DOHH2 (cell line): ENCODE data around the gene DCK.

ENCODE experiments used
- H3F3A ChIP-seq: fragments of 200-600 bp; sonication (generic), shearing (Covaris generic); 2 replicates; pipeline ENCODE4 v1.6.0; 2016; ENCODE audit warnings: antibody characterized with exemption, mild to moderate bottlenecking; ENCODE audit not compliant: control insufficient read depth, insufficient read depth
- H3K27ac ChIP-seq: fragments of 200-600 bp; sonication (generic); 2 replicates; pipeline ENCODE4 v1.5.1; 2014; ENCODE audit warnings: low read depth, mild to moderate bottlenecking, low read length, moderate library complexity
- H3K27me3 ChIP-seq: fragments of 200-600 bp; sonication (generic); 2 replicates; pipeline ENCODE4 v1.6.1; 2014; ENCODE audit warnings: mild to moderate bottlenecking, low read length, mixed read lengths; ENCODE audit not compliant: control insufficient read depth
- H3K36me3 ChIP-seq: fragments of 200-600 bp; sonication (generic); 2 replicates; pipeline ENCODE4 v1.6.1; 2014; ENCODE audit warnings: mild to moderate bottlenecking, low read length, moderate library complexity, mixed read lengths; ENCODE audit not compliant: control insufficient read depth
- H3K4me1 ChIP-seq: fragments of 200-600 bp; sonication (generic); 2 replicates; pipeline ENCODE4 v1.6.1; 2014; ENCODE audit warnings: mild to moderate bottlenecking, low read length, mixed read lengths; ENCODE audit not compliant: control insufficient read depth
- H3K4me2 ChIP-seq: fragments of 200-600 bp; sonication (generic); 2 replicates; pipeline ENCODE4 v1.6.0; 2014; ENCODE audit warnings: mild to moderate bottlenecking, low read length, moderate library complexity
- H3K4me3 ChIP-seq: fragments of 200-600 bp; sonication (generic); 2 replicates; pipeline ENCODE4 v1.5.1; 2014; ENCODE audit warnings: mild to moderate bottlenecking, low read length, mixed read lengths
- H3K79me2 ChIP-seq: fragments of 200-600 bp; sonication (generic); 2 replicates; pipeline ENCODE4 v1.6.1; 2014; ENCODE audit warnings: mild to moderate bottlenecking, low read length, mixed read lengths; ENCODE audit not compliant: control insufficient read depth
- H3K9me2 ChIP-seq: fragments of 200-600 bp; sonication (generic); replicated peaks from 2 replicates; pipeline ENCODE4 v1.6.1; 2014; ENCODE audit warnings: mild to moderate bottlenecking, low read length, mixed read lengths; ENCODE audit not compliant: control insufficient read depth
- H3K9me3 ChIP-seq: fragments of 200-600 bp; sonication (generic); 2 replicates; pipeline ENCODE4 v1.6.1; 2014; ENCODE audit warnings: antibody characterized with exemption, low read length, mixed read lengths; ENCODE audit not compliant: control insufficient read depth, insufficient read depth
- H4K20me1 ChIP-seq: fragments of 200-600 bp; sonication (generic); 2 replicates; pipeline ENCODE4 v1.6.0; 2014; ENCODE audit warnings: low read depth, mild to moderate bottlenecking, antibody characterized with exemption, low read length, moderate library complexity; ENCODE audit not compliant: control insufficient read depth, insufficient read depth
- EZH2phosphoT487 ChIP-seq: fragments of 200-600 bp; sonication (generic); IDR thresholded peaks from 2 replicates; pipeline ENCODE4 v1.6.1; 2017; ENCODE audit warnings: borderline replicate concordance, mild to moderate bottlenecking, antibody characterized with exemption, low read length, moderate library complexity, mixed read lengths
- TF ChIP-seq, protein P1 (sequence below): fragments of 200-600 bp; sonication (generic); IDR thresholded peaks from one replicate; pipeline ENCODE4 v1.5.1; 2014; ENCODE audit warnings: antibody characterized with exemption, mild to moderate bottlenecking, low read depth, low read length; ENCODE audit not compliant: poor library complexity, severe bottlenecking

Gene DCK

GRCh38 chr4:70946939-70947338, 46.5 kb upstream of the DCK start:
- Histone ChIP-seq H3K4me1 (peaks cover 55% of the 10 kb centered on the region), H3K27ac (no peak overlapping the region), H3K4me3 (no peak overlapping the region), H3K9me2 (no peaks in the 10 kb centered on the region), H3K4me2 (no peak overlapping the region), H3K27me3 (no peaks in the 10 kb centered on the region), H3K36me3 (peaks cover 5% of the 10 kb centered on the region; the same call in 1 of the 2 replicates), H3K79me2 (peaks cover 87% of the 10 kb centered on the region), H4K20me1 (no peaks in the 10 kb centered on the region), H3K9me3 (no peaks in the 10 kb centered on the region), H3F3A (peaks cover 19% of the 10 kb centered on the region)
- no peak for TF ChIP-seq EZH2phosphoT487
- TF ChIP-seq, protein P1, sequence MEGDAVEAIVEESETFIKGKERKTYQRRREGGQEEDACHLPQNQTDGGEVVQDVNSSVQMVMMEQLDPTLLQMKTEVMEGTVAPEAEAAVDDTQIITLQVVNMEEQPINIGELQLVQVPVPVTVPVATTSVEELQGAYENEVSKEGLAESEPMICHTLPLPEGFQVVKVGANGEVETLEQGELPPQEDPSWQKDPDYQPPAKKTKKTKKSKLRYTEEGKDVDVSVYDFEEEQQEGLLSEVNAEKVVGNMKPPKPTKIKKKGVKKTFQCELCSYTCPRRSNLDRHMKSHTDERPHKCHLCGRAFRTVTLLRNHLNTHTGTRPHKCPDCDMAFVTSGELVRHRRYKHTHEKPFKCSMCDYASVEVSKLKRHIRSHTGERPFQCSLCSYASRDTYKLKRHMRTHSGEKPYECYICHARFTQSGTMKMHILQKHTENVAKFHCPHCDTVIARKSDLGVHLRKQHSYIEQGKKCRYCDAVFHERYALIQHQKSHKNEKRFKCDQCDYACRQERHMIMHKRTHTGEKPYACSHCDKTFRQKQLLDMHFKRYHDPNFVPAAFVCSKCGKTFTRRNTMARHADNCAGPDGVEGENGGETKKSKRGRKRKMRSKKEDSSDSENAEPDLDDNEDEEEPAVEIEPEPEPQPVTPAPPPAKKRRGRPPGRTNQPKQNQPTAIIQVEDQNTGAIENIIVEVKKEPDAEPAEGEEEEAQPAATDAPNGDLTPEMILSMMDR = no peak

DNA sequence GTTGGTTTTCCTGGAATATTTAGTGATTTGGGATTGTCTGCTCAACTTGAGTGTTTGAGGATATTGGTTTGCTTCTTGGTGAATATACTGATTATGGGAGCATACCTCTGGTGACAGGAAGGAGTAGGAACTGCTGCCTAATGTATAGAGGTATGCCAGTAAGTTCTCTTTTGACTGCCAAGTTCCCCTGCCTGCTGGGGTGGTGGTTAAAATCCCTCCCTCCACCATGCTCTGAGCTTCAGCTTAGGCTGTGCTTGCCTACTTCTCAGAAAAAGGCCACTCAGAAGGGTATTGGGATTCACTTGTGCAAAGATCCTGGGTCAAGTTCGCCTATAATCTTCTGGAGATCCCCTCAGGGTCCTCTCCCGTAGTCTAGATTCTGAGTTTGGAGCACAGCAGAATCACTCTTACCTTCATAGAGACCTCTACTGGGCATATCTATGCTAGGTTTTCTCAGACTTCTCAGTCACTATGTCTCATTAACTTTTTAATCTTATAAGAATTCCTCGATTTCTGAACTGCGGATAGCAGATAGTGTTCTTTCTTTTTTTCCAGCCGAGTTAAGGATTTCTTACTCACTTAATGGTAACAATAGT, 44.7 kb upstream of the DCK start:
- no peak for TF ChIP-seq EZH2phosphoT487
- TF ChIP-seq, protein P1 = peak; percentile 18
- H3K27me3 ChIP-seq = no peaks in the 10 kb centered on the region
- H3K4me1 ChIP-seq = peaks cover 38% of the 10 kb centered on the region
- peaks cover 5% of the 10 kb centered on the region; the same call in 1 of the 2 replicates for H3K36me3 ChIP-seq
- no peaks in the 10 kb centered on the region for H4K20me1 ChIP-seq
- no peaks in the 10 kb centered on the region for H3K9me2 ChIP-seq
- H3F3A ChIP-seq = peaks cover under 1% of the 10 kb centered on the region; the same call in 1 of the 2 replicates
- H3K79me2 ChIP-seq = peaks cover 86% of the 10 kb centered on the region
- H3K4me2 ChIP-seq = peak overlapping the region; percentile 6
- H3K27ac ChIP-seq = no peak overlapping the region
- no peak overlapping the region for H3K4me3 ChIP-seq
- H3K9me3 ChIP-seq = no peaks in the 10 kb centered on the region

DNA sequence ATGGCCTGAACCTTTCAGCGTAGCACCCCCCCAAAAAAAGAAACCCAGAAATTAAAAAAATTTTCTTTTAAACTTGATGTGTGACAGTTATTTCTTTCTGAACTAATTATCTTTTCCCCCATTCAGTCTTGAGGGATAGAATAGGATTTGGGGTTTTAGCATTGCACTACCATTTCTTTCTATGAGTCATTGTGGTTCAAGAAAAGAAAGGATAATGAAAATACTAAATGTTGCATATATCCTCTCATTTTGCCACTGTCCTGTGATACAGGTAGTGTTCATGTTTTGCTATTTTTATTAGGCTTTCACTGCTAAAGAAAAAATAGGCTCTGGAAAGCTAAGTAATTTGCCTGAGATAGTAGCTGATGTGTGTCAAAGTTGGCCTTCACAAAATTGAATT, 39.4 kb upstream of the DCK start:
- Histone ChIP-seq H3K9me2 (no peaks in the 10 kb centered on the region), H3K9me3 (no peaks in the 10 kb centered on the region), H3K27me3 (no peaks in the 10 kb centered on the region), H3F3A (no peaks in the 10 kb centered on the region), H3K79me2 (peaks cover 69% of the 10 kb centered on the region), H3K36me3 (peaks cover 5% of the 10 kb centered on the region; the same call in 1 of the 2 replicates), H3K4me1 (peaks cover 6% of the 10 kb centered on the region; the same call in 1 of the 2 replicates), H3K4me3 (no peak overlapping the region), H4K20me1 (no peaks in the 10 kb centered on the region), H3K27ac (no peak overlapping the region), H3K4me2 (no peak overlapping the region)
- TF ChIP-seq EZH2phosphoT487 = no peak
- TF ChIP-seq, protein P1 = no peak
